HG02610 (cell line): ENCODE results near the gene UBE2L3.
A peak's percentile ranks its signal among the peaks of the same experiment; 100 is the strongest.
"Not testable (repeated sequence)": the region's sequence is repeated elsewhere in the genome, so short reads cannot be mapped to it uniquely, and the experiment has no call there.

Experiments
- ATAC-seq: cut with Tn5 transposase; IDR thresholded peaks from one replicate; pipeline ENCODE4 v1.9.1; 2021; ENCODE audit warnings: mild to moderate bottlenecking, moderate library complexity; ENCODE audit not compliant: unreplicated experiment

Gene UBE2L3

GRCh38 chr22:21567456-21568346, at the start of gene UBE2L3:
TSS of gene UBE2L3 (plus strand) at chr22:21567714. CDS start at chr22:21567745, 31 bp downstream.
- peak; percentile 48 for ATAC-seq

DNA sequence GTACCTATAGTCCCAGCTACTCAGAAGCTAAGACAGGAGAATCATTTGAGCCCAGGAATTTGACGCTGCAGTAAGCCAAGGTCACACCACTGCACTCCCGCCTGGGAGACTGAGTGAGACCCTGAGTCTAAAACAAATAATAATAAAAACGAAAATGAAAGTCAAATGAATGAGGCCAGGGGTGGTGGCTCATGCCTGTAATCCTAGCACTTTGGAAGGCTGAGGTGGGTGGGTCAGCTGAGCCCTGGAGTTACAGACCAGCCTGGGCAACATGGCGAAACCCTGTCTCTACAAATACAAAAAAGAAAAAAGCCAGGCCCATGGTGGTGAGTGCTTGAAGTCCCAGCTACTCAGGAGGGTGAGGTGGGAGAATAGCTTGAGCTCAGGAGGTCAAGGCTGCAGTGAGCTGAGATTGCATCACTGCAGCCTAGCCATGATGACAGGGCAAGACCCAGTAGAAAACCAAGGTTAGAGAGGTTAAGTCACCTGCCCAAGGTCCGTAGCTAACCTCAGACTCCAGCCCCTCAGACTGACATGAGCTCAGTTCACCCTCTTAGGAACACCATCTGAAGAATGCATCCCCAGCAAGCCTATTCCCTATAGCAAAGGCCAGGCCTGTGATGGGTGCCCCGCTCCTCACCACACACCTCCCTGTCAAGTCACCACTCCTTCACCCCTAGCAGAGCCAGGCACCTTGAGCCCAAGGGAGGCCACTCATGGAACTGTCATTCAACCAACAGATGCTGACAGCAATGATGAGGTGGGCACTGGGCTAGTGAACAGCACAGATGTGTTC, 40.6 kb upstream of the UBE2L3 start:
- ATAC-seq, result not testable (repeated sequence)

DNA sequence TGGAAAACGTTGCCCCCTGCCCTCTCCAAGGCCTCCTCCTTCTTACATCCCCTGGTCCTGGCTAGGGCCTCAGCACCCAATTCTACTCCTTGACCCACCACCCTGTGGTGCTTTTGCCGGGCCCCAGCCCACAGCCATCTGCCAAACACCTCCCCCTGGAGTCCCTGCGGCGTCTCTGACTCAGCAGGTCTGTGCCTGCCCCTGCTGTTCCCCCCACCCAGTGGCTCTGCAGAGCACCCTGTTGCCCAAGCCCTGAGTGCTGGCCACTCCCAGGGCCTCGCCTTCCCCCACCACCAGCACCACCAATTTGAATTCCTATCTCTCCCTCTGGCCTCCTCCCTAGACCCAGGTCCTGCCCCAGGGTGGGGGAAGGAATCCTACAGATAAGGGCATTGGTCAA, 36.0 kb upstream of the UBE2L3 start:
- ATAC-seq, result not testable (repeated sequence)

- ATAC-seq, result not testable (repeated sequence)
Measured at GRCh38 chr22:21532863-21533648, 34.5 kb upstream of the UBE2L3 start.

DNA sequence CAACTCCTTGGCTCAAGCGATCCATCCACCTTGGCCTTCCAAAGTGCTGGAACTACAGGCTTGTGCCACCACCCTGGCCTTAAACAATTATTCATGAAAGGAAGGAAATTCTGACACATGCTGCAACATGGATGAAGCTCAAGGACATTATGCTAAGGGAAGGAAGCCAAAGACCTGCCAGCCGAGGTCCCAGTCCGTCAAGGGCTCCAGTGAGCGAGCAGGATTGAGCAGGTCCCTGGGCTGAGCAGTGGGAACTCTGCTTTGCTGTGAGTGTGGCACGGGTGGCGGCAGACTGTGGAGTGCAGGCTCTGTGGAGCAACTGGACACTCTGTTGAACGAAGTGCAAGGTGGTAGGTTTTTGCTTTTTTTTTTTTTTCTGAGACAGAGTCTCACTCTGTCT, 27.7 kb upstream of the UBE2L3 start:
- ATAC-seq, result not testable (repeated sequence)

DNA sequence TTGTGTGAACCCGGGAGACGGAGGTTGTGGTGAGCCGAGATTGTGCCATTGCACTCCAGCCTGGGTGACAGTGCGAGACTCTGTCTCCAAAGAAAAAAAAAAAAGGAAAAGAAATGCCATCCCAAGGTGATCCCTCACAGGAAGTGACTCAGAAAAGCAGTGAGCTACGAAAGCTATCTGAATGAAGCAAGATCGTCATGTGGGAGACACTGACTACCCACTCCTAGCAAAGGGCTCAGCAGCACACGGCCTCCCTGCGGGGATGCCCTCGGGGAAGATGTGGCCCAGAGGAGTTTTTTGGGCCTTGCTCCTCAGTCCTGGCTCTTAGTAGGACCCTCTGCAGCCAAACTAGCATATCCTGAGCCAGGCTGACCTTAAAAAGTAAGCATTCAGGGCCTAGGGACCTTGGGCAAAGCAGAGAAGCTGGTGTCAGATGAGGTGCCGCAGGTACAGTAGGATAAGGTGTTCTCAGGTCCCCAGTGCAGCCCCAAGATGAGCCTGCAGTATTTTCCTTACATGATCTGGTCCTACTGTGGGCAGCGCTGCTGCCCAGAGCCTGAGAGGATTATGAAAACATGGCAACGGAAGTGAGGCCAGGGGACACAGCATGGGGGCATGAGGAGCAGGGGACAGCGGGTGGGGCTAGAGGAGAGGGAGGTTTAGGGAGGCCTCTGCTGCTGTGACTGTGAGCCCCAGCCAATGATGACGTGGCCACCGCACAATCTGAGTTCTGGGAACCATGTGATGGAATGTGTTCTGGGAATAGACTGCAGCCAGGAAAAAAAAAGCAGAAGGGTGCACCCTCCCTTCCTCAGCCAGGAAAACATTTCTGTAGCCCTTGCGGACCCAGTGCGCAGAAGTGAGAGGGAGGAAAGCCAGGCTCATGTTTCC, 22.8 kb upstream of the UBE2L3 start:
- not testable (repeated sequence) for ATAC-seq

GRCh38 chr22:21549558-21549957, 18.0 kb upstream of the UBE2L3 start:
- ATAC-seq, result not testable (repeated sequence)

- peak; percentile 71 for ATAC-seq
Measured at GRCh38 chr22:21550008-21550677, 17.4 kb upstream of the UBE2L3 start.

GRCh38 chr22:21550678-21551047, 16.9 kb upstream of the UBE2L3 start:
- ATAC-seq, result not testable (repeated sequence)

- ATAC-seq, result not testable (repeated sequence)
Measured at GRCh38 chr22:21551361-21551760, 16.2 kb upstream of the UBE2L3 start, which contains the start of gene RIMBP3C. TSS of gene RIMBP3C (minus strand) at chr22:21551461. CDS start at chr22:21550976, 485 bp downstream.

DNA sequence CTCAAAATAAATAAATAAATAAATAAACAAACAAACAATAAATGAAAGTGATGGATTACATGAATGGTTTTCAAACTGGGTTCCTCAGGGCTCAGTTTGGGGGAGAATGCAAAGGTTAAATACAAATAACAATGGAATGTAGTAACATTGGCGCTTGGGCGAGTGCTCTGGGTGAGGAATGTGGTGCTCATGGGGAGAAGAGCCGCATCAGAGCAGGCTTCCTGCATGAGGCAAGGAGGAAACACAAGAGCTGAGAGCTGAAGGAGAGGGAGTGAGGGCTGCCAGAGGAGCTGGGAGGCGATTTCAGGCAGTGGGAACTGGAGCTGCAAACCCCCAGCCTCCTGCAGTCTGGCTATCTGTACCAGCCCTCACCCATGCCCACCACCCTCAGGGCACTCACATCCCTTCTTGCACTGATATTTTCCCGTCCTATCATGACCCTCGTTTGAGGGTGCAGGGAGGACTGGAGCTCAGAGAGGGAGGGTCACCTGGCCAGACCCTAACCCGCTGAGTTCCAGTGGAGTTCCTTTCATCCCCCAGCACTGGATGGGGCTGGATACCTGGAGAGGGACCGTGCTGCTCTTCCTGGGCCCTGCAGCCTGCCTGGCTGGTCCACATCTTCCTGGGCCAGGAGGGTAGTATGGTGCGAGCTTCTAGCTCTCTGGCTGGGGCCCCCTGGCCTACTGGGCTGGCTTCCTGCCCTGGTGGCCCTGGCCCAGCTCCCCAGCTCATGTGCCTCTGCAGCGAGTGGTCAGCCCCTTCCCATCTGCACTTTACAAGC, 8.0 kb upstream of the UBE2L3 start:
- ATAC-seq, result not testable (repeated sequence)

- ATAC-seq, result not testable (repeated sequence)
Measured at GRCh38 chr22:21560657-21561056, 6.9 kb upstream of the UBE2L3 start.

- ATAC-seq, result no peak
Measured at GRCh38 chr22:21563912-21564311, 3.6 kb upstream of the UBE2L3 start.

GRCh38 chr22:21564411-21564810, 3.1 kb upstream of the UBE2L3 start:
- no peak for ATAC-seq

- ATAC-seq, result peak; percentile 14
Measured at GRCh38 chr22:21568347-21569075, 997 bp downstream of the UBE2L3 start.

GRCh38 chr22:21569076-21569427, 1.5 kb downstream of the UBE2L3 start:
- ATAC-seq, result not testable (repeated sequence)

- ATAC-seq, result no peak
Measured at GRCh38 chr22:21569459-21570170, 2.1 kb downstream of the UBE2L3 start.
